HepG2 (cell line): ENCODE results near the gene TRIM72. TPM values are rescaled to one million over a fixed set of nuclear protein-coding genes. Genes with fewer than 3 reads are reported as not detected.

ENCODE experiments used
- ATAC-seq: fragments of 200-7000 bp; cut with Tn5 transposase; 3 replicates; pipeline ENCODE4 v1.9.1; 2020; ENCODE audit warnings: mild to moderate bottlenecking, moderate library complexity
- BruUV-seq: library from RNA; stranded (reverse); fragments of 400-500 nt; replicated peaks from 2 replicates; lab custom pipeline; 2021; lab: Mats Ljungman, UMichigan
- CTCF ChIA-PET: fragments of 300-600 bp; formaldehyde crosslinking; extraction: SDS; loops from one replicate; lab custom pipeline; 2021; ENCODE audit warnings: low total read pairs, inconsistent platforms, low intra/inter-chr PET ratio; lab: Yijun Ruan, JAX
- POLR2A ChIA-PET: fragments of 350-600 bp; sonication (Branson Sonifier 250); formaldehyde crosslinking; loops from one replicate; lab custom pipeline; 2020; ENCODE audit warnings: antibody characterized with exemption, inconsistent platforms; lab: Yijun Ruan, JAX
- DNase-seq: peaks from one replicate; pipeline ENCODE4 v3.0.0-alpha.2; 2015; ENCODE audit warnings: low spot score
- FAIRE-seq: peaks from 3 replicates; lab custom pipeline; 2011; peaks lifted over from hg19 to GRCh38; lab: Jason Lieb, UNC
- H2AFZ ChIP-seq: one replicate; pipeline ENCODE4 v1.6.1; 2011; ENCODE audit warnings: low read length, inconsistent platforms
- H3K27ac ChIP-seq: fragments of 300-600 bp; 3 replicates; pipeline ENCODE4 v1.8.0; 2011; ENCODE audit warnings: mixed run types, mild to moderate bottlenecking, mixed read lengths, low read length, inconsistent platforms; ENCODE audit not compliant: insufficient read depth; ENCODE audit errors: extremely low read length
- H3K27me3 ChIP-seq, 2 experiments: fragments of 200-600 bp in 1 of 2; 2 replicates in 1 of 2; 3 replicates in 1 of 2; pipeline versions ENCODE4 v1.6.0 to v1.8.0; 2011; ENCODE audit warnings: low read length in 2 of 2, mild to moderate bottlenecking in 2 of 2, moderate library complexity in 2 of 2, inconsistent platforms in 1 of 2; ENCODE audit not compliant: insufficient read depth in 2 of 2, control insufficient read depth in 1 of 2
- H3K36me3 ChIP-seq, 2 experiments: fragments of 200-600 bp in 1 of 2; replicated peaks in 1 of 2; 2 replicates in 1 of 2; 3 replicates in 1 of 2; pipeline versions ENCODE4 v1.5.1 to v1.8.0; 2011; ENCODE audit warnings: low read length in 2 of 2, inconsistent platforms in 1 of 2; ENCODE audit not compliant: insufficient read depth in 2 of 2, control insufficient read depth in 1 of 2
- H3K4me1 ChIP-seq: 2 replicates; pipeline ENCODE4 v1.5.1; 2012; ENCODE audit warnings: low read length, inconsistent platforms; ENCODE audit not compliant: insufficient read depth
- H3K4me2 ChIP-seq: 2 replicates; pipeline ENCODE4 v1.6.0; 2011; ENCODE audit warnings: low read depth, low read length, inconsistent platforms
- H3K4me3 ChIP-seq, 3 experiments: fragments of 200-600 bp in 1 of 3; sonication (generic), shearing (Covaris generic) in 1 of 3; replicated peaks in 1 of 3; 2 replicates each; pipeline ENCODE4 v1.5.1; 2011 to 2016; ENCODE audit warnings: low read length in 3 of 3, inconsistent platforms in 2 of 3, low read depth in 2 of 3, mild to moderate bottlenecking in 2 of 3, control low read depth in 1 of 3, mixed read lengths in 1 of 3; ENCODE audit not compliant: insufficient read depth in 1 of 3
- H3K79me2 ChIP-seq: one replicate; pipeline ENCODE4 v1.6.1; 2011; ENCODE audit warnings: low read length, inconsistent platforms; ENCODE audit not compliant: insufficient read depth
- H3K9ac ChIP-seq: 2 replicates; pipeline ENCODE4 v1.6.0; 2011; ENCODE audit warnings: mild to moderate bottlenecking, low read depth, low read length, inconsistent platforms; ENCODE audit not compliant: insufficient read depth
- H3K9me3 ChIP-seq: 2 replicates; pipeline ENCODE4 v1.5.1; 2012; ENCODE audit warnings: mild to moderate bottlenecking, low read length
- H4K20me1 ChIP-seq: 2 replicates; pipeline ENCODE4 v1.6.0; 2011; ENCODE audit warnings: inconsistent platforms, mild to moderate bottlenecking, low read length, moderate library complexity; ENCODE audit not compliant: insufficient read depth
- BCL6 ChIP-seq: IDR thresholded peaks from 2 replicates; pipeline ENCODE4 v1.6.1; 2016; ENCODE audit warnings: missing genetic modification reagents, missing compliant biosample characterization
- FOXO4 ChIP-seq: sonication (generic); formaldehyde crosslinking; conservative IDR thresholded peaks from 2 replicates; pipeline ENCODE4 v1.8.1; 2023; ENCODE audit warnings: missing genetic modification reagents
- MYC ChIP-seq: sonication (generic); formaldehyde crosslinking; IDR thresholded peaks from 2 replicates; pipeline ENCODE4 v1.9.0; 2021; ENCODE audit warnings: missing genetic modification reagents, borderline replicate concordance
- NAIF1 ChIP-seq: sonication (generic); formaldehyde crosslinking; IDR thresholded peaks from 2 replicates; pipeline ENCODE4 v1.5.0; 2020; ENCODE audit warnings: mild to moderate bottlenecking, missing genetic modification reagents, borderline replicate concordance
- NFE2L1 ChIP-seq: sonication (generic); formaldehyde crosslinking; IDR thresholded peaks from 2 replicates; pipeline ENCODE4 v1.4.0; 2020; ENCODE audit warnings: missing genetic modification reagents, mild to moderate bottlenecking, borderline replicate concordance
- ZNF225 ChIP-seq: sonication (generic); formaldehyde crosslinking; IDR thresholded peaks from 2 replicates; pipeline ENCODE4 v1.4.0; 2020; ENCODE audit warnings: mild to moderate bottlenecking, missing genetic modification reagents
- ZNF256 ChIP-seq: sonication (generic); formaldehyde crosslinking; conservative IDR thresholded peaks from 2 replicates; pipeline ENCODE4 v1.4.0; 2020; ENCODE audit warnings: missing genetic modification reagents
- ZNF296 ChIP-seq: sonication (generic); formaldehyde crosslinking; conservative IDR thresholded peaks from 2 replicates; pipeline ENCODE4 v1.5.0; 2020; ENCODE audit warnings: mild to moderate bottlenecking, missing genetic modification reagents
- ZNF362 ChIP-seq: sonication (generic); formaldehyde crosslinking; IDR thresholded peaks from 2 replicates; pipeline ENCODE4 v1.4.0; 2020; ENCODE audit warnings: missing genetic modification reagents, mild to moderate bottlenecking, borderline replicate concordance
- WGBS: methylation state at CpG from one replicate; pipeline ENCODE4 v1.1.6; 2017; ENCODE audit warnings: low lambda C conversion rate; 5-methylcytosine and 5-hydroxymethylcytosine counted together
- in situ Hi-C: cut with HindIII; loops from 2 replicates; pipeline ENCODE4 v1.10.0; 2017; ENCODE audit warnings: low pct_unique_long_range_greater_than_20kb; ENCODE audit not compliant: extremely low pct_ligation_motif_present
- intact Hi-C: fragments of 100-400 bp; cut with micrococcal nuclease; formaldehyde crosslinking; loops from one replicate; pipeline ENCODE4 v1.10.0; 2022; ENCODE audit not compliant: unreplicated experiment
- polyA plus RNA-seq, 8 experiments: library from polyadenylated mRNA; depleted of rRNA in 3 of 8; stranded (reverse) in 7 of 8; unstranded in 1 of 8; fragments of >200 nt; fragmentation: Illumina TruSeq in 4 of 8; extraction: Trizol in 4 of 8; gene quantifications; 2 replicates each; pipeline versions ENCODE4 v1.2.1 to v1.2.3, GENCODE V29; 2011 to 2016; ENCODE audit warnings: low read depth in 4 of 8, missing spikeins in 1 of 8, mixed read lengths in 1 of 8; ENCODE audit not compliant: insufficient read depth in 1 of 8
- total RNA-seq, 5 experiments: library from RNA; depleted of rRNA; stranded (reverse); fragments of >200 nt; fragmentation: Illumina TruSeq; extraction: Trizol; gene quantifications; 2 replicates each; pipeline ENCODE4 v1.2.3, GENCODE V29; 2016; ENCODE audit warnings: low read depth in 1 of 5

Gene TRIM72
- total and polyA plus RNA-seq, 2 of the 13 experiments (the other 11 are each of a cell fraction or from before 2014, with no cell fraction given): not detected

DNA sequence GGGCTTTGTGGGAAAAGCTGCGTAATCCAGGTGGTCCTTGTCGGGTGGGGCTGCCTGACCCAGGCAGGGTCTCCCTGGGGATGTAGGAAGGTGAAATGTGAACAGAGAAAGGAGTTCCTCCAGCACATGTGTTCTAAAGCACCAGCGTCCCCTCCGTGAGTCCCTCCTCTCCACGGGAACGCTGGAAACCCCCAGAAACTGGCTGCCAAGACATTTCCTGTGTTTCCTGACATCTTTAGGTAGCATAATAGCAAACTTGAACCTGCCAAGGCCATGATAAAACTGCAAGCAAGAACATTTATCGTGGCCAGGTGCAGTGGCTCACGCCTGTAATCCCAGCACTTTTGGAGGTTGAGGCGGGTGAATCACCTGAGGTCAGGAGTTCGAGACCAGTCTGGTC, 15.6 kb downstream of the TRIM72 start (continued):
- TF ChIP-seq ZNF362 (CRISPR knock-in tag) (no peak), ZNF296 (no peak)

- no peak for DNase-seq
- no peak for TF ChIP-seq NFE2L1 (CRISPR knock-in tag)
- no peak for TF ChIP-seq ZNF256 (CRISPR knock-in tag)
- TF ChIP-seq NAIF1 (CRISPR knock-in tag): no peak
- no peak for TF ChIP-seq BCL6
- TF ChIP-seq ZNF225 (CRISPR knock-in tag): no peak
- no peak for TF ChIP-seq MYC (CRISPR knock-in tag)
- TF ChIP-seq FOXO4 (CRISPR knock-in tag): no peak
- CTCF ChIA-PET: no interaction called here
- H3K36me3 ChIP-seq: no peaks in the 10 kb centered on the region
- in situ Hi-C loops: no loop called here
- H3K27me3 ChIP-seq: peaks cover 4 to 38% of the 10 kb centered on the region in 2 experiments; a peak in 4 of 5 replicates
- H3K4me2 ChIP-seq: no peak overlapping the region
- no peaks in the 10 kb centered on the region for H3K9me3 ChIP-seq
- POLR2A ChIA-PET: no interaction called here
- no peaks in the 10 kb centered on the region for H4K20me1 ChIP-seq
- H3K4me3 ChIP-seq: no peak overlapping the region
- H3K9ac ChIP-seq: no peak overlapping the region
- no peak overlapping the region for H2AFZ ChIP-seq
- H3K79me2 ChIP-seq: no peaks in the 10 kb centered on the region
- intact Hi-C loops: no loop called here
- no peak for FAIRE-seq
- BruUV-seq: no TSS peak
- no peaks in the 10 kb centered on the region for H3K4me1 ChIP-seq
- no peak overlapping the region for H3K27ac ChIP-seq
- ATAC-seq: no peak
- 35% methylated on average over 4 of the region's 4 CpGs for WGBS
These were observed 24.1 kb downstream of the TRIM72 start for GRCh38 chr16:31238041-31238440.
